WTC11 (cell line): ENCODE data around the gene ZNF827. TPM values are rescaled to one million over a fixed set of nuclear protein-coding genes. Genes with fewer than 3 reads are reported as not detected.

Experiments used
- ATAC-seq: fragments of 200-7000 bp; cut with Tn5 transposase; 2 replicates; pipeline ENCODE4 v1.10.0; 2021; ENCODE audit warnings: mild to moderate bottlenecking, moderate library complexity
- CTCF ChIA-PET: fragments of 300-600 bp; sonication (Branson Sonifier 250); formaldehyde crosslinking; loops from one replicate; lab custom pipeline; 2021; ENCODE audit warnings: antibody characterized with exemption; lab: Charles Lee
- POLR2A ChIA-PET: fragments of 350-600 bp; sonication (Branson Sonifier 250); formaldehyde crosslinking; loops from one replicate; lab custom pipeline; 2021; ENCODE audit warnings: antibody characterized with exemption; lab: Charles Lee
- DNase-seq: peaks from one replicate; pipeline ENCODE4 v3.0.0; 2021; ENCODE audit warnings: low spot score
- H3K27ac Mint-ChIP-seq: 2 replicates; pipeline ENCODE4 v1.8.0; 2021; ENCODE audit warnings: mixed read lengths
- H3K27me3 Mint-ChIP-seq: 2 replicates; pipeline ENCODE4 v1.8.0; 2021; ENCODE audit warnings: low read depth, mild to moderate bottlenecking, moderate library complexity, mixed read lengths
- H3K36me3 Mint-ChIP-seq: 2 replicates; pipeline ENCODE4 v1.8.0; 2021; ENCODE audit warnings: mixed read lengths
- H3K4me1 Mint-ChIP-seq: 2 replicates; pipeline ENCODE4 v1.8.0; 2022; ENCODE audit warnings: mixed read lengths
- H3K4me3 Mint-ChIP-seq: 2 replicates; pipeline ENCODE4 v1.8.0; 2021; ENCODE audit warnings: mild to moderate bottlenecking, moderate library complexity, mixed read lengths
- H3K9me3 Mint-ChIP-seq: 2 replicates; pipeline ENCODE4 v1.8.0; 2021; ENCODE audit warnings: mixed read lengths
- AR ChIP-seq: fragments of 250-450 bp; sonication (Bioruptor Pico); IDR thresholded peaks from 2 replicates; pipeline ENCODE4 v1.9.0; 2021; ENCODE audit warnings: mild to moderate bottlenecking
- ATF3 ChIP-seq: sonication (generic); formaldehyde crosslinking; conservative IDR thresholded peaks from 2 replicates; pipeline ENCODE4 v1.8.1; 2022; ENCODE audit warnings: mild to moderate bottlenecking, missing genetic modification reagents
- CBFB ChIP-seq: sonication (generic); formaldehyde crosslinking; IDR thresholded peaks from 2 replicates; pipeline ENCODE4 v1.8.1; 2022; ENCODE audit warnings: mild to moderate bottlenecking, low read depth, missing genetic modification reagents
- ERG ChIP-seq: fragments of 250-450 bp; sonication (Bioruptor Pico); IDR thresholded peaks from 2 replicates; pipeline ENCODE4 v1.8.0; 2021; ENCODE audit warnings: mild to moderate bottlenecking
- GTF2I ChIP-seq: fragments of 250-450 bp; sonication (Bioruptor Pico); conservative IDR thresholded peaks from 2 replicates; pipeline ENCODE4 v1.4.0; 2021; ENCODE audit warnings: mild to moderate bottlenecking
- KAT7 ChIP-seq: sonication (generic); formaldehyde crosslinking; IDR thresholded peaks from 2 replicates; pipeline ENCODE4 v1.8.1; 2023; ENCODE audit warnings: missing genetic modification reagents, mild to moderate bottlenecking, borderline replicate concordance
- MLX ChIP-seq: sonication (generic); formaldehyde crosslinking; IDR thresholded peaks from 2 replicates; pipeline ENCODE4 v1.8.1; 2023; ENCODE audit warnings: mild to moderate bottlenecking, missing genetic modification reagents, moderate library complexity
- MYBL2 ChIP-seq: sonication (generic); formaldehyde crosslinking; IDR thresholded peaks from 2 replicates; pipeline ENCODE4 v1.8.1; 2023; ENCODE audit warnings: mild to moderate bottlenecking, moderate library complexity, missing genetic modification reagents
- NFATC4 ChIP-seq: fragments of 250-450 bp; sonication (Bioruptor Pico); IDR thresholded peaks from 2 replicates; pipeline ENCODE4 v1.9.0; 2021; ENCODE audit warnings: mild to moderate bottlenecking
- OVOL2 ChIP-seq: fragments of 250-450 bp; sonication (Bioruptor Pico); IDR thresholded peaks from 2 replicates; pipeline ENCODE4 v1.9.0; 2021; ENCODE audit warnings: mild to moderate bottlenecking, borderline replicate concordance
- RELA ChIP-seq: sonication (generic); formaldehyde crosslinking; IDR thresholded peaks from 2 replicates; pipeline ENCODE4 v1.8.1; 2022; ENCODE audit warnings: missing genetic modification reagents, mild to moderate bottlenecking, borderline replicate concordance
- SMAD4 ChIP-seq: sonication (generic); formaldehyde crosslinking; IDR thresholded peaks from 2 replicates; pipeline ENCODE4 v1.8.0; 2022; ENCODE audit warnings: mild to moderate bottlenecking, missing genetic modification reagents
- USF1 ChIP-seq: sonication (generic); formaldehyde crosslinking; IDR thresholded peaks from 2 replicates; pipeline ENCODE4 v1.8.0; 2022; ENCODE audit warnings: mild to moderate bottlenecking, missing genetic modification reagents
- ZBTB21 ChIP-seq: sonication (generic); formaldehyde crosslinking; IDR thresholded peaks from 2 replicates; pipeline ENCODE4 v1.8.1; 2023; ENCODE audit warnings: mild to moderate bottlenecking, missing genetic modification reagents, borderline replicate concordance
- ZNF121 ChIP-seq: sonication (generic); formaldehyde crosslinking; IDR thresholded peaks from 2 replicates; pipeline ENCODE4 v1.8.0; 2023; ENCODE audit warnings: missing genetic modification reagents
- ZNF416 ChIP-seq: fragments of 250-450 bp; sonication (Bioruptor Pico); IDR thresholded peaks from 2 replicates; pipeline ENCODE4 v1.9.0; 2021; ENCODE audit warnings: mild to moderate bottlenecking, inconsistent platforms
- ZNF425 ChIP-seq: fragments of 250-450 bp; sonication (Bioruptor Pico); conservative IDR thresholded peaks from 2 replicates; pipeline ENCODE4 v1.9.0; 2021; ENCODE audit warnings: mild to moderate bottlenecking
- ZNF512 ChIP-seq: sonication (generic); formaldehyde crosslinking; IDR thresholded peaks from 2 replicates; pipeline ENCODE4 v1.8.1; 2022; ENCODE audit warnings: missing genetic modification reagents, borderline replicate concordance
- total RNA-seq: library from RNA; stranded (reverse); gene quantifications from 3 replicates; pipeline ENCODE4 v1.2.3, GENCODE V29; 2021

The ZNF827 gene
- total RNA-seq, 1 experiment from 2014 or later: 25.6 TPM

GRCh38 chr4:145722561-145722960 is 216.1 kb downstream of the ZNF827 start:
- DNase-seq (no peak), ATAC-seq (no peak)
- Mint-ChIP-seq H3K36me3 (peaks cover 53% of the 10 kb centered on the region), H3K4me3 (no peak overlapping the region), H3K9me3 (peaks cover 30% of the 10 kb centered on the region), H3K4me1 (peaks cover 14% of the 10 kb centered on the region), H3K27me3 (no peaks in the 10 kb centered on the region; the same call in 1 of the 2 replicates), H3K27ac (no peak overlapping the region)
- TF ChIP-seq MYBL2 (CRISPR knock-in tag): no peak
- no peak for TF ChIP-seq ZBTB21 (CRISPR knock-in tag)
- TF ChIP-seq KAT7 (CRISPR knock-in tag): no peak
- TF ChIP-seq CBFB (CRISPR knock-in tag): no peak
- TF ChIP-seq OVOL2 (CRISPR knock-in tag): no peak
- CTCF ChIA-PET: no interaction called here
- POLR2A ChIA-PET: interaction anchor here (1.2 kb wide), 1 partner anchor 10 kb away, joined by 3 read pairs; no protein-coding TSS in a partner anchor

GRCh38 chr4:145720656-145721055 is 218.0 kb downstream of the ZNF827 start:
- Mint-ChIP-seq H3K4me1 (peaks cover 21% of the 10 kb centered on the region), H3K27me3 (no peaks in the 10 kb centered on the region; the same call in 1 of the 2 replicates), H3K36me3 (peaks cover 60% of the 10 kb centered on the region), H3K9me3 (peaks cover 30% of the 10 kb centered on the region), H3K27ac (peak overlapping the region; percentile 8; the same call in 1 of the 2 replicates), H3K4me3 (no peak overlapping the region)
- ChIA-PET POLR2A (interaction anchor here (0.5 kb wide), 1 partner anchor 778 kb away, joined by 4 read pairs; no protein-coding TSS in a partner anchor), CTCF (no interaction called here)
- no peak for ATAC-seq
- no peak for DNase-seq
- TF ChIP-seq ATF3 (CRISPR knock-in tag): no peak
- TF ChIP-seq NFATC4 (CRISPR knock-in tag): no peak
- TF ChIP-seq USF1 (CRISPR knock-in tag): no peak

GRCh38 chr4:145719752-145720624 is 218.6 kb downstream of the ZNF827 start:
- H3K9me3 Mint-ChIP-seq: peaks cover 30% of the 10 kb centered on the region
- peak overlapping the region; percentile 8; the same call in 1 of the 2 replicates for H3K27ac Mint-ChIP-seq
- no peaks in the 10 kb centered on the region; the same call in 1 of the 2 replicates for H3K27me3 Mint-ChIP-seq
- ChIA-PET POLR2A (interaction anchor here (0.5 kb wide), 1 partner anchor 778 kb away, joined by 4 read pairs; no protein-coding TSS in a partner anchor), CTCF (no interaction called here)
- no peak overlapping the region for H3K4me3 Mint-ChIP-seq
- ATAC-seq (peak; percentile 43), DNase-seq (no peak)
- H3K4me1 Mint-ChIP-seq: peaks cover 21% of the 10 kb centered on the region
- H3K36me3 Mint-ChIP-seq: peaks cover 60% of the 10 kb centered on the region
- TF ChIP-seq ZNF121 (CRISPR knock-in tag): no peak
- TF ChIP-seq GTF2I (CRISPR knock-in tag): no peak
- TF ChIP-seq MLX: no peak
- TF ChIP-seq ZNF512 (CRISPR knock-in tag): no peak
- no peak for TF ChIP-seq ZNF425 (CRISPR knock-in tag)
- no peak for TF ChIP-seq RELA
- no peak for TF ChIP-seq ERG (CRISPR knock-in tag)
- no peak; the same call in 1 of the 2 replicates for TF ChIP-seq AR (CRISPR knock-in tag)
- no peak for TF ChIP-seq SMAD4 (CRISPR knock-in tag)
- TF ChIP-seq ZNF416 (CRISPR knock-in tag): no peak
- TF ChIP-seq USF1 (CRISPR knock-in tag): no peak
- TF ChIP-seq ATF3 (CRISPR knock-in tag): no peak
